Natural killer cell (primary cell): Measurements from ENCODE around the gene RPL15. TPM values are rescaled to one million over a fixed set of nuclear protein-coding genes. Genes with fewer than 3 reads are reported as not detected.
A peak's percentile ranks its signal among the peaks of the same experiment; 100 is the strongest.

ENCODE experiments used
- ATAC-seq, 3 donors: fragments of 150-1000 bp in 2 of 3; fragments of 200-7000 bp in 1 of 3; cut with Tn5 transposase; 1 replicate in 1 of 3; 2 replicates in 2 of 3; pipeline ENCODE4 v1.10.0; 2021; ENCODE audit warnings: mild to moderate bottlenecking in 2 of 3, moderate library complexity in 2 of 3
- DNase-seq, 2 donors: peaks; one replicate each; pipeline versions ENCODE4 v3.0.0 to v3.0.0-alpha.2; 2013 to 2021; ENCODE audit warnings: mixed read lengths in 1 of 2
- H3K27ac ChIP-seq: one replicate; pipeline ENCODE4 v1.5.1; 2013; ENCODE audit warnings: mild to moderate bottlenecking, low read length
- H3K27me3 ChIP-seq: one replicate; pipeline ENCODE4 v1.6.1; 2013; ENCODE audit warnings: low read length; ENCODE audit not compliant: control insufficient read depth, insufficient read depth
- H3K36me3 ChIP-seq: one replicate; pipeline ENCODE4 v1.6.1; 2013; ENCODE audit warnings: low read length; ENCODE audit not compliant: control insufficient read depth, insufficient read depth
- H3K4me1 ChIP-seq: one replicate; pipeline ENCODE4 v1.6.1; 2013; ENCODE audit warnings: low read length; ENCODE audit not compliant: control insufficient read depth, insufficient read depth
- H3K4me3 ChIP-seq: one replicate; pipeline ENCODE4 v1.5.1; 2013; ENCODE audit warnings: low read length
- H3K9me3 ChIP-seq: one replicate; pipeline ENCODE4 v1.6.1; 2013; ENCODE audit warnings: low read length; ENCODE audit not compliant: control insufficient read depth, insufficient read depth
- H3K27ac Mint-ChIP-seq, 2 donors: one replicate each; pipeline ENCODE4 v1.8.0; 2022; ENCODE audit warnings: mild to moderate bottlenecking in 2 of 2, mixed read lengths in 2 of 2, moderate library complexity in 1 of 2
- H3K27me3 Mint-ChIP-seq, 2 donors: one replicate each; pipeline ENCODE4 v1.8.0; 2022; ENCODE audit warnings: low read depth in 2 of 2, mixed read lengths in 2 of 2
- H3K36me3 Mint-ChIP-seq: one replicate; pipeline ENCODE4 v1.8.0; 2022; ENCODE audit warnings: mixed read lengths
- H3K4me1 Mint-ChIP-seq, 2 donors: one replicate each; pipeline ENCODE4 v1.8.0; 2022; ENCODE audit warnings: mixed read lengths in 2 of 2
- H3K4me3 Mint-ChIP-seq: one replicate; pipeline ENCODE4 v1.8.0; 2022; ENCODE audit warnings: mild to moderate bottlenecking, moderate library complexity, mixed read lengths
- H3K9me3 Mint-ChIP-seq, 2 donors: one replicate each; pipeline ENCODE4 v1.8.0; 2022; ENCODE audit warnings: mixed read lengths in 2 of 2
- CTCF ChIP-seq: fragments of 200-600 bp; IDR thresholded peaks from one replicate; pipeline ENCODE4 v1.8.0; 2022; ENCODE audit warnings: antibody characterized with exemption
- WGBS: methylation state at CpG from one replicate; pipeline ENCODE4 v1.1.7; 2013; ENCODE audit warnings: missing lambda C conversion rate; ENCODE audit not compliant: insufficient coverage; 5-methylcytosine and 5-hydroxymethylcytosine counted together
- intact Hi-C: fragments of 100-400 bp; cut with micrococcal nuclease; formaldehyde crosslinking; loops from one replicate; pipeline ENCODE4 v1.14.2; 2022
- total RNA-seq, 4 donors: library from RNA; stranded (reverse); fragments of 120-200 nt in 1 of 4; gene quantifications; one replicate each; pipeline versions ENCODE4 v1.2.3 to v1.2.4, GENCODE V29; 2013 to 2022

Gene RPL15
- total RNA-seq, 3 donors from 2014 or later (not counting 1 experiment from before 2014, with no cell fraction given): 1,116 to 1,338 (median 1,291) TPM

GRCh38 chr3:23944007-23944783, 27.3 kb downstream of the RPL15 start:
- ATAC-seq (no peak), DNase-seq (peak in 1 of 2 donors; percentile 41)
- peak overlapping the region; percentile 93 for H3K4me3 ChIP-seq
- intact Hi-C loops: loop anchor here (10.0 kb wide), 1 partner anchor 139 kb away; the partner anchor contains the start of gene UBE2E1
- no peaks in the 10 kb centered on the region for H3K9me3 ChIP-seq
- peaks cover 15% of the 10 kb centered on the region for H3K4me1 ChIP-seq
- no peaks in the 10 kb centered on the region for H3K27me3 ChIP-seq
- no peaks in the 10 kb centered on the region for H3K9me3 Mint-ChIP-seq
- 14% methylated on average over 12 of the region's 13 CpGs for WGBS
- TF ChIP-seq CTCF: no peak
- H3K27me3 Mint-ChIP-seq: no peaks in the 10 kb centered on the region
- H3K27ac Mint-ChIP-seq: peak overlapping the region; percentile 92 to 97
- no peaks in the 10 kb centered on the region for H3K36me3 Mint-ChIP-seq
- H3K36me3 ChIP-seq: no peaks in the 10 kb centered on the region
- H3K27ac ChIP-seq: no peak overlapping the region
- peak overlapping the region; percentile 96 for H3K4me3 Mint-ChIP-seq
- H3K4me1 Mint-ChIP-seq: peaks cover 19 to 26% of the 10 kb centered on the region in 2 donors

- intact Hi-C loops: loop anchor here (1.0 to 10.0 kb wide), 2 partner anchors 28 to 140 kb away; partner anchors contain the start of genes RPL15 and UBE2E1
- Mint-ChIP-seq H3K4me3 (peak within 1 kb of the TSS; percentile 96), H3K4me1 (peaks cover 28 to 35% of the 10 kb centered on the region in 2 donors), H3K9me3 (no peaks in the 10 kb centered on the region), H3K36me3 (no peaks in the 10 kb centered on the region), H3K27me3 (no peaks in the 10 kb centered on the region), H3K27ac (peak within 1 kb of the TSS; percentile 92 to 97)
- Histone ChIP-seq H3K4me3 (peak within 1 kb of the TSS; percentile 93), H3K4me1 (peaks cover 18% of the 10 kb centered on the region), H3K27me3 (no peaks in the 10 kb centered on the region), H3K9me3 (no peaks in the 10 kb centered on the region), H3K36me3 (no peaks in the 10 kb centered on the region), H3K27ac (peak within 1 kb of the TSS; percentile 86)
- under 1% methylated on average over 88 of the region's 88 CpGs for WGBS
- no peak for TF ChIP-seq CTCF
- peak; percentile 43 to 73 (median 62) for ATAC-seq
- peak; percentile 83 to 92 for DNase-seq
These were observed 28.1 kb downstream of the RPL15 start, which contains the start of gene NR1D2 for GRCh38 chr3:23944861-23945662. NR1D2 (plus strand) TSS chr3:23945286; CDS start chr3:23945579, 293 bp downstream.

- under 1% methylated on average over 39 of the region's 39 CpGs for WGBS
- intact Hi-C loops: loop anchor here (1.0 to 10.0 kb wide), 2 partner anchors 28 to 141 kb away; partner anchors contain the start of genes RPL15 and UBE2E1
- Histone ChIP-seq H3K27me3 (no peaks in the 10 kb centered on the region), H3K4me3 (peak overlapping the region; percentile 34), H3K4me1 (peaks cover 18% of the 10 kb centered on the region), H3K27ac (peak overlapping the region; percentile 84), H3K36me3 (no peaks in the 10 kb centered on the region), H3K9me3 (no peaks in the 10 kb centered on the region)
- Mint-ChIP-seq H3K4me1 (peaks cover 33 to 40% of the 10 kb centered on the region in 2 donors), H3K27ac (peak overlapping the region; percentile 63 to 97), H3K4me3 (peak overlapping the region; percentile 77), H3K27me3 (no peaks in the 10 kb centered on the region), H3K9me3 (no peaks in the 10 kb centered on the region), H3K36me3 (no peaks in the 10 kb centered on the region)
- TF ChIP-seq CTCF: no peak
- no peak for ATAC-seq
- no peak for DNase-seq
These were observed 28.7 kb downstream of the RPL15 start for GRCh38 chr3:23945663-23945912.
